Measurements from ENCODE around the gene PPP1R1C. TPM values are rescaled to one million over a fixed set of nuclear protein-coding genes. Genes with fewer than 3 reads are reported as not detected.

Gene PPP1R1C
- total and polyA plus RNA-seq, 7 donors: 0.18 to 1.1 (median 0.31) TPM; not detected in 1

GRCh38 chr2:182080493-182080892, 94.8 kb downstream of the PPP1R1C start:
- ATAC-seq (no peak), DNase-seq (no peak)
- H3K27ac ChIP-seq: no peak overlapping the region
- no peaks in the 10 kb centered on the region for H3K36me3 ChIP-seq (ENCODE audit: insufficient read depth in 1 of 2, low read depth in 1 of 2)
- H3K9me3 ChIP-seq: no peaks in the 10 kb centered on the region
- no peaks in the 10 kb centered on the region for H3K4me1 ChIP-seq
- WGBS, 3 donors: 85 to 93% (median 86%) methylated on average over 2 of the region's 2 CpGs
- no peak overlapping the region for H3K4me3 ChIP-seq
- no peaks in the 10 kb centered on the region for H3K27me3 ChIP-seq (ENCODE audit: insufficient read depth in 3 of 3, low read length in 2 of 3)
- intact Hi-C loops (cut with DNase I): loop anchor here in 1 of 2 donors (5.0 kb wide), 1 partner anchor 338 kb away; no protein-coding TSS in a partner anchor
- no peak for TF ChIP-seq CTCF (IDR thresholded peaks at IDR 0.05)

- H3K4me3 ChIP-seq: no peak overlapping the region
- no peaks in the 10 kb centered on the region for H3K27me3 ChIP-seq (ENCODE audit: insufficient read depth in 3 of 3, low read length in 2 of 3)
- intact Hi-C loops (cut with DNase I): loop anchor here in 1 of 2 donors (5.0 kb wide), 1 partner anchor 339 kb away; no protein-coding TSS in a partner anchor
- DNase-seq (no peak), ATAC-seq (no peak)
- WGBS, 3 donors: 17 to 66% (median 55%) methylated on average over 4 of the region's 4 CpGs
- no peaks in the 10 kb centered on the region for H3K4me1 ChIP-seq
- TF ChIP-seq CTCF (IDR thresholded peaks at IDR 0.05): no peak
- no peak overlapping the region for H3K27ac ChIP-seq
- no peaks in the 10 kb centered on the region for H3K36me3 ChIP-seq (ENCODE audit: insufficient read depth in 1 of 2, low read depth in 1 of 2)
- no peaks in the 10 kb centered on the region for H3K9me3 ChIP-seq
These were observed 96.1 kb downstream of the PPP1R1C start for GRCh38 chr2:182081602-182082260.

GRCh38 chr2:182088681-182089320, 103.1 kb downstream of the PPP1R1C start:
- H3K4me3 ChIP-seq: no peak overlapping the region
- intact Hi-C loops (cut with DNase I): no loop called here
- H3K27me3 ChIP-seq (ENCODE audit: insufficient read depth in 3 of 3, low read length in 2 of 3): no peaks in the 10 kb centered on the region
- DNase-seq (no peak), ATAC-seq (no peak)
- no peak for TF ChIP-seq CTCF (IDR thresholded peaks at IDR 0.05)
- WGBS, 3 donors: 51 to 55% (median 55%) methylated on average over 3 of the region's 3 CpGs
- no peaks in the 10 kb centered on the region for H3K4me1 ChIP-seq
- H3K27ac ChIP-seq: no peak overlapping the region
- H3K36me3 ChIP-seq (ENCODE audit: insufficient read depth in 1 of 2, low read depth in 1 of 2): no peaks in the 10 kb centered on the region
- no peaks in the 10 kb centered on the region for H3K9me3 ChIP-seq

GRCh38 chr2:182090486-182090885, 104.8 kb downstream of the PPP1R1C start:
- Histone ChIP-seq H3K4me1 (no peaks in the 10 kb centered on the region), H3K27me3 (ENCODE audit: insufficient read depth in 3 of 3, low read length in 2 of 3) (no peaks in the 10 kb centered on the region), H3K27ac (no peak overlapping the region), H3K4me3 (no peak overlapping the region), H3K9me3 (no peaks in the 10 kb centered on the region), H3K36me3 (ENCODE audit: insufficient read depth in 1 of 2, low read depth in 1 of 2) (no peaks in the 10 kb centered on the region)
- 71 to 78% (median 76%) methylated on average over 3 of the region's 3 CpGs for WGBS, 3 donors
- no peak for TF ChIP-seq CTCF (IDR thresholded peaks at IDR 0.05)
- intact Hi-C loops (cut with DNase I): no loop called here
- ATAC-seq (no peak), DNase-seq (no peak)
